ENCODE measurements around the gene GATA5.

- TF ChIP-seq CTCF (IDR thresholded peaks at IDR 0.05) (no peak), POLR2A (IDR thresholded peaks at IDR 0.05) (no peak)
Observed at GRCh38 chr20:62436692-62437091, 39.1 kb downstream of the GATA5 start.

Measured in uterus (tissue), 2 donors.